ENCODE measurements around the gene ANKRD34A. TPM values are rescaled to one million over a fixed set of nuclear protein-coding genes. Genes with fewer than 3 reads are reported as not detected.

The ANKRD34A gene
- total RNA-seq, 1 donor from 2014 or later, result 0.49 TPM

DNA sequence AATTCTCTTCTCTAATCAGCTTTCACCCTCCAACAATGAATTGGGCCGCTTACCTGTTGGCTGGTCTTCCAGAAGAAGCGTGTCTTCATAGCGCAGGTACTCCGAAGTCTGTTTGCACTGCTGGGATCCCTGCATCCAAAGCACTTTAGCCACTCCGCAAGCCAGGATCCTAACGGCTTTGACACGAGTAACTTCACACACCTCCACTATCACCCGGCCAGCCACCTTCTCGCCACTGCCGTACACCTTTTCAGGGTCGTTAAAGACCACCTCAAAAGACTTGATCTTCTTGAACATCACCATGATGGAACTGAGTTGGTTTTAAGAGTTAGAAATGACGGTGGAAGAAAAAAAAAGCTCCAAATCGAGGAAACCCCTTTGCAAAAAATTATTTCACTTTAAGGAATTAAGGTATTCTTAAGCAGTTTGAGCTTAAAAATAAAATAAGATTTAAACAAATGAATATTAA is 31.6 kb upstream of the ANKRD34A start:
- H3K4me3 Mint-ChIP-seq, result peak overlapping the region; percentile 96
- TF ChIP-seq, protein P1, sequence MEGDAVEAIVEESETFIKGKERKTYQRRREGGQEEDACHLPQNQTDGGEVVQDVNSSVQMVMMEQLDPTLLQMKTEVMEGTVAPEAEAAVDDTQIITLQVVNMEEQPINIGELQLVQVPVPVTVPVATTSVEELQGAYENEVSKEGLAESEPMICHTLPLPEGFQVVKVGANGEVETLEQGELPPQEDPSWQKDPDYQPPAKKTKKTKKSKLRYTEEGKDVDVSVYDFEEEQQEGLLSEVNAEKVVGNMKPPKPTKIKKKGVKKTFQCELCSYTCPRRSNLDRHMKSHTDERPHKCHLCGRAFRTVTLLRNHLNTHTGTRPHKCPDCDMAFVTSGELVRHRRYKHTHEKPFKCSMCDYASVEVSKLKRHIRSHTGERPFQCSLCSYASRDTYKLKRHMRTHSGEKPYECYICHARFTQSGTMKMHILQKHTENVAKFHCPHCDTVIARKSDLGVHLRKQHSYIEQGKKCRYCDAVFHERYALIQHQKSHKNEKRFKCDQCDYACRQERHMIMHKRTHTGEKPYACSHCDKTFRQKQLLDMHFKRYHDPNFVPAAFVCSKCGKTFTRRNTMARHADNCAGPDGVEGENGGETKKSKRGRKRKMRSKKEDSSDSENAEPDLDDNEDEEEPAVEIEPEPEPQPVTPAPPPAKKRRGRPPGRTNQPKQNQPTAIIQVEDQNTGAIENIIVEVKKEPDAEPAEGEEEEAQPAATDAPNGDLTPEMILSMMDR (conservative IDR thresholded peaks at IDR 0.05), result no peak
- H3K27me3 Mint-ChIP-seq (ENCODE audit: low read depth), result no peaks in the 10 kb centered on the region
- H3K4me1 Mint-ChIP-seq, result peaks cover 52% of the 10 kb centered on the region
- peaks cover 29% of the 10 kb centered on the region for H3K36me3 Mint-ChIP-seq (ENCODE audit: low read depth)
- H3K27ac Mint-ChIP-seq (ENCODE audit: unreplicated experiment), result peak overlapping the region; percentile 69
- H3K9me3 Mint-ChIP-seq, result no peaks in the 10 kb centered on the region
- no peak for DNase-seq (ENCODE audit: low read depth, low spot score)

GRCh38 chr1:145995148-145995881 is 30.9 kb upstream of the ANKRD34A start:
- Mint-ChIP-seq H3K4me1 (peaks cover 52% of the 10 kb centered on the region), H3K27me3 (ENCODE audit: low read depth) (no peaks in the 10 kb centered on the region), H3K9me3 (no peaks in the 10 kb centered on the region), H3K36me3 (ENCODE audit: low read depth) (peaks cover 29% of the 10 kb centered on the region), H3K4me3 (peak overlapping the region; percentile 96), H3K27ac (ENCODE audit: unreplicated experiment) (peak overlapping the region; percentile 74)
- DNase-seq (ENCODE audit: low read depth, low spot score), result no peak
- TF ChIP-seq, protein P1 (conservative IDR thresholded peaks at IDR 0.05), result no peak

- no peak for DNase-seq (ENCODE audit: low read depth, low spot score)
- H3K36me3 Mint-ChIP-seq (ENCODE audit: low read depth), result peaks cover 29% of the 10 kb centered on the region
- TF ChIP-seq, protein P1 (conservative IDR thresholded peaks at IDR 0.05), result no peak
- H3K27ac Mint-ChIP-seq (ENCODE audit: unreplicated experiment), result no peak overlapping the region
- H3K4me3 Mint-ChIP-seq, result peak overlapping the region; percentile 96
- peaks cover 52% of the 10 kb centered on the region for H3K4me1 Mint-ChIP-seq
- H3K27me3 Mint-ChIP-seq (ENCODE audit: low read depth), result no peaks in the 10 kb centered on the region
- no peaks in the 10 kb centered on the region for H3K9me3 Mint-ChIP-seq
Measured at GRCh38 chr1:145994391-145995120, 30.2 kb upstream of the ANKRD34A start.

- no peak for DNase-seq (ENCODE audit: low read depth, low spot score)
- Mint-ChIP-seq H3K4me1 (peaks cover 52% of the 10 kb centered on the region), H3K4me3 (peak overlapping the region; percentile 96), H3K27ac (ENCODE audit: unreplicated experiment) (no peak overlapping the region), H3K27me3 (ENCODE audit: low read depth) (no peaks in the 10 kb centered on the region), H3K36me3 (ENCODE audit: low read depth) (peaks cover 29% of the 10 kb centered on the region), H3K9me3 (no peaks in the 10 kb centered on the region)
- TF ChIP-seq, protein P1 (conservative IDR thresholded peaks at IDR 0.05), result no peak
Measured at GRCh38 chr1:145993618-145994390, 29.4 kb upstream of the ANKRD34A start.

DNA sequence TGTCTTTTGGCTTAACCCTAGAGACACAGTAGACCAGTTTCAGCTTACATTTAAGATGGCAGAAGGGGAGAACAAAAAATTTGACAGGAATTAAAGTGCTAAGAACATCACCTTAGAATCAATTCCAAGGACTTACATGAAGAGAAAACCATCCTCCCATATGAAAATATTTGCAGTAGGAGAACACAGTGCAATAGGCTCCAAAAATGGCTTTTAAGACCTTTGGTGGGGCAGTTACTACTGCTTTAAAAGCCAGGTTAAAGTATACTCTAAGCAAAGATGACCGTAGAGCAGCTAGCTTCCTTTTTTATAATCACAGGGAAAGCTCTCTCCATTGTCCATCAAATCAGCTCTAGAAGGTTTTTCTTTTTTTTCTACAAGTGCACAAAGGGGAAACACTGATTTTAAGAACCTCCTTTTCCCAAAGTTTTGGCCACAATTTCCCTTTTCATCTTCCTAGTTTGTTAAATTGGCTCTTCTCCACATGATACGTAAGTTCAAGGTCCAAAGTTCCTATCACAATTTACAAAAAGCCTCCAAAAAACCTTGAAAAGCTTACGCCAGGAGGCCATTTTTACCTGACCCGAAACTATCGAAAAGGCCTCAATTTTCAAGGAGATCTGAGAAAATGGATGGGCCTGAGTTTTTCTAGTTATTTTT is 28.7 kb upstream of the ANKRD34A start:
- H3K27ac Mint-ChIP-seq (ENCODE audit: unreplicated experiment), result no peak overlapping the region
- H3K27me3 Mint-ChIP-seq (ENCODE audit: low read depth), result no peaks in the 10 kb centered on the region
- H3K36me3 Mint-ChIP-seq (ENCODE audit: low read depth), result peaks cover 29% of the 10 kb centered on the region
- DNase-seq (ENCODE audit: low read depth, low spot score), result no peak
- peak overlapping the region; percentile 96 for H3K4me3 Mint-ChIP-seq
- H3K4me1 Mint-ChIP-seq, result peaks cover 50% of the 10 kb centered on the region
- no peaks in the 10 kb centered on the region for H3K9me3 Mint-ChIP-seq
- TF ChIP-seq, protein P1 (conservative IDR thresholded peaks at IDR 0.05), result no peak

All from neural crest cell (in vitro differentiated cells).